ENCODE results near the gene CDKAL1. TPM values are rescaled to one million over a fixed set of nuclear protein-coding genes. Genes with fewer than 3 reads are reported as not detected.

CDKAL1 gene
- total RNA-seq, 1 donor from 2014 or later = 11.2 TPM

- no peak for DNase-seq (ENCODE audit: extremely low read depth, low read depth, low spot score)
These were observed 411.8 kb downstream of the CDKAL1 start for GRCh38 chr6:20946022-20946421.

- no peak for DNase-seq (ENCODE audit: extremely low read depth, low read depth, low spot score)
These were observed 412.6 kb downstream of the CDKAL1 start for GRCh38 chr6:20946890-20947289.

GRCh38 chr6:20947977-20948376 is 413.7 kb downstream of the CDKAL1 start:
- DNase-seq (ENCODE audit: extremely low read depth, low read depth, low spot score) = no peak

- no peak for DNase-seq (ENCODE audit: extremely low read depth, low read depth, low spot score)
These were observed 414.3 kb downstream of the CDKAL1 start for GRCh38 chr6:20948556-20948955.

- no peak for DNase-seq (ENCODE audit: extremely low read depth, low read depth, low spot score)
These were observed 414.9 kb downstream of the CDKAL1 start for GRCh38 chr6:20949138-20949537.

GRCh38 chr6:20952699-20953474 is 418.6 kb downstream of the CDKAL1 start:
- peak; percentile 64 for DNase-seq (ENCODE audit: extremely low read depth, low read depth, low spot score)

- DNase-seq (ENCODE audit: extremely low read depth, low read depth, low spot score) = no peak
These were observed 420.1 kb downstream of the CDKAL1 start for GRCh38 chr6:20954315-20954714.

GRCh38 chr6:20955131-20955530 is 420.9 kb downstream of the CDKAL1 start:
- no peak for DNase-seq (ENCODE audit: extremely low read depth, low read depth, low spot score)

- DNase-seq (ENCODE audit: extremely low read depth, low read depth, low spot score) = no peak
These were observed 421.5 kb downstream of the CDKAL1 start for GRCh38 chr6:20955751-20956150.

- no peak for DNase-seq (ENCODE audit: extremely low read depth, low read depth, low spot score)
These were observed 425.8 kb downstream of the CDKAL1 start for GRCh38 chr6:20960067-20960466.

GRCh38 chr6:20965276-20965675 is 431.0 kb downstream of the CDKAL1 start:
- DNase-seq (ENCODE audit: extremely low read depth, low read depth, low spot score) = no peak

- no peak for DNase-seq (ENCODE audit: extremely low read depth, low read depth, low spot score)
These were observed 431.7 kb downstream of the CDKAL1 start for GRCh38 chr6:20965915-20966314.

- no peak for DNase-seq (ENCODE audit: extremely low read depth, low read depth, low spot score)
These were observed 435.3 kb downstream of the CDKAL1 start for GRCh38 chr6:20969551-20969950.

- DNase-seq (ENCODE audit: extremely low read depth, low read depth, low spot score) = no peak
These were observed 442.2 kb downstream of the CDKAL1 start for GRCh38 chr6:20976391-20976918.

GRCh38 chr6:20978151-20978614 is 443.9 kb downstream of the CDKAL1 start:
- peak; percentile 18 for DNase-seq (ENCODE audit: extremely low read depth, low read depth, low spot score)

GRCh38 chr6:20979076-20979475 is 444.8 kb downstream of the CDKAL1 start:
- no peak for DNase-seq (ENCODE audit: extremely low read depth, low read depth, low spot score)

GRCh38 chr6:20983961-20984360 is 449.7 kb downstream of the CDKAL1 start:
- no peak for DNase-seq (ENCODE audit: extremely low read depth, low read depth, low spot score)

GRCh38 chr6:20985821-20986220 is 451.6 kb downstream of the CDKAL1 start:
- no peak for DNase-seq (ENCODE audit: extremely low read depth, low read depth, low spot score)

GRCh38 chr6:20991910-20992309 is 457.7 kb downstream of the CDKAL1 start:
- no peak for DNase-seq (ENCODE audit: extremely low read depth, low read depth, low spot score)

GRCh38 chr6:20996099-20996498 is 461.8 kb downstream of the CDKAL1 start:
- no peak for DNase-seq (ENCODE audit: extremely low read depth, low read depth, low spot score)

- DNase-seq (ENCODE audit: extremely low read depth, low read depth, low spot score) = no peak
These were observed 463.0 kb downstream of the CDKAL1 start for GRCh38 chr6:20997143-20997769.

- DNase-seq (ENCODE audit: extremely low read depth, low read depth, low spot score) = no peak
These were observed 463.5 kb downstream of the CDKAL1 start for GRCh38 chr6:20997770-20998147.

Measured in glomerular endothelial cell (primary cell).